Parathyroid adenoma (tissue), 2 donors: Measurements from ENCODE around the gene TP53INP2.

Source experiments
- H2AFZ ChIP-seq: fragments of 300-600 bp; sonication (generic); one replicate; pipeline ENCODE4 v1.7.0; 2017; ENCODE audit warnings: antibody characterized with exemption, mild to moderate bottlenecking
- H3K27ac ChIP-seq: fragments of 300-600 bp; sonication (generic); one replicate; pipeline ENCODE4 v1.7.0; 2017
- H3K27me3 ChIP-seq: fragments of 300-600 bp; sonication (generic); one replicate; pipeline ENCODE4 v1.7.0; 2017; ENCODE audit warnings: low read length; ENCODE audit not compliant: control insufficient read depth, insufficient read depth
- H3K36me3 ChIP-seq: fragments of 300-600 bp; sonication (generic); one replicate; pipeline ENCODE4 v1.7.0; 2017; ENCODE audit warnings: low read length; ENCODE audit not compliant: control insufficient read depth, insufficient read depth
- H3K4me1 ChIP-seq: fragments of 300-600 bp; sonication (generic); one replicate; pipeline ENCODE4 v1.7.0; 2017; ENCODE audit warnings: control low read depth
- H3K4me2 ChIP-seq: fragments of 300-600 bp; sonication (generic); one replicate; pipeline ENCODE4 v1.7.0; 2017; ENCODE audit warnings: low read length
- H3K4me3 ChIP-seq: fragments of 300-600 bp; sonication (generic); one replicate; pipeline ENCODE4 v1.7.0; 2017; ENCODE audit warnings: low read depth, low read length
- H3K79me2 ChIP-seq: fragments of 300-600 bp; sonication (generic); one replicate; pipeline ENCODE4 v1.7.0; 2017; ENCODE audit warnings: control low read depth
- H3K9ac ChIP-seq: fragments of 300-600 bp; sonication (generic); one replicate; pipeline ENCODE4 v1.7.0; 2017; ENCODE audit warnings: mild to moderate bottlenecking
- H3K9me3 ChIP-seq: fragments of 300-600 bp; sonication (generic); one replicate; pipeline ENCODE4 v1.7.0; 2017; ENCODE audit warnings: low read length; ENCODE audit not compliant: control insufficient read depth
- TF ChIP-seq, protein P1 (sequence below): fragments of 300-600 bp; sonication (generic); IDR thresholded peaks from one replicate; pipeline ENCODE4 v1.7.0; 2017; ENCODE audit warnings: antibody characterized with exemption, mild to moderate bottlenecking
- donor health status: primary hyperparathyroidism.

The TP53INP2 gene

DNA sequence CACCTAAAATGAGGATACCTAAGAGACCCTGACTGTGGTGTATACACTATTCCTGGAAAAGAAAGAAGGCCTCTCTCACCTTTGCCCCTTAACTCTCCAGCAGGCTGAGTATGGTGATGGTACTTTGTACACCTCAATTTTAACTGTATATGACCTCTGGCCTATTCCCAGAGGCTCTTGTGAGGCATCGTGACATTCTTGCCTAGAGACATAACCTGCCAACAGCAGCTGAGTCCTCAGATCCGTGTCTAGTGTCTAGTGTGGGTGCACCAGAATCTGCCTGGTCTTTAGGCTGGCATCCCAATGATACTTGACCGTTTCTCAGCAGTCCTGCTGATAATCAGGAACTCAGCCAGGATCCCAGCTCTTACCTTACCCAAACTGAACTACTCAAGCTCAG is 20.0 kb downstream of the TP53INP2 start:
- TF ChIP-seq, protein P1, sequence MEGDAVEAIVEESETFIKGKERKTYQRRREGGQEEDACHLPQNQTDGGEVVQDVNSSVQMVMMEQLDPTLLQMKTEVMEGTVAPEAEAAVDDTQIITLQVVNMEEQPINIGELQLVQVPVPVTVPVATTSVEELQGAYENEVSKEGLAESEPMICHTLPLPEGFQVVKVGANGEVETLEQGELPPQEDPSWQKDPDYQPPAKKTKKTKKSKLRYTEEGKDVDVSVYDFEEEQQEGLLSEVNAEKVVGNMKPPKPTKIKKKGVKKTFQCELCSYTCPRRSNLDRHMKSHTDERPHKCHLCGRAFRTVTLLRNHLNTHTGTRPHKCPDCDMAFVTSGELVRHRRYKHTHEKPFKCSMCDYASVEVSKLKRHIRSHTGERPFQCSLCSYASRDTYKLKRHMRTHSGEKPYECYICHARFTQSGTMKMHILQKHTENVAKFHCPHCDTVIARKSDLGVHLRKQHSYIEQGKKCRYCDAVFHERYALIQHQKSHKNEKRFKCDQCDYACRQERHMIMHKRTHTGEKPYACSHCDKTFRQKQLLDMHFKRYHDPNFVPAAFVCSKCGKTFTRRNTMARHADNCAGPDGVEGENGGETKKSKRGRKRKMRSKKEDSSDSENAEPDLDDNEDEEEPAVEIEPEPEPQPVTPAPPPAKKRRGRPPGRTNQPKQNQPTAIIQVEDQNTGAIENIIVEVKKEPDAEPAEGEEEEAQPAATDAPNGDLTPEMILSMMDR = no peak
- Histone ChIP-seq H3K9me3 (no peaks in the 10 kb centered on the region), H3K79me2 (no peaks in the 10 kb centered on the region), H3K4me3 (no peak overlapping the region), H3K36me3 (no peaks in the 10 kb centered on the region), H3K4me1 (no peaks in the 10 kb centered on the region), H3K4me2 (no peak overlapping the region), H3K27ac (no peak overlapping the region), H3K27me3 (no peaks in the 10 kb centered on the region), H3K9ac (no peak overlapping the region), H2AFZ (no peak overlapping the region)

DNA sequence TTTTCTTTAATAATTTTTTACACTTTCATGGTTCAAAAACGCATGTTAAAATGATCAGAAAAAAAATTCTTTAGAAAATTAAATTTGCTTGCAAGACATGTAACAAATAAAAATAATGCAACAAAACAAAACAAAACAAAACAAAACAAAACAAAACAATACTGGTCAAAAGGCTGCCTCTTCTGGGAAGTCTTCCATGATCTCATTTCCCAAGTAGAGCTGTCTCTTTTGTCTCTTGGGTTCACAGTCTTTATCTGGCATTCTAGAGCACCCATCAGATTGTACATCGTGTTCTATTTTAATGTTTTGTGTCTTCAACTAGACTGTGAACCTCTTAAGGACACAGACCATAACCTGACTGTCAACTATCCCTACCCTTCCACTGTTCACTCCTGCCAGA is 25.3 kb downstream of the TP53INP2 start:
- TF ChIP-seq, protein P1 = no peak
- Histone ChIP-seq H3K27ac (no peak overlapping the region), H3K36me3 (no peaks in the 10 kb centered on the region)

DNA sequence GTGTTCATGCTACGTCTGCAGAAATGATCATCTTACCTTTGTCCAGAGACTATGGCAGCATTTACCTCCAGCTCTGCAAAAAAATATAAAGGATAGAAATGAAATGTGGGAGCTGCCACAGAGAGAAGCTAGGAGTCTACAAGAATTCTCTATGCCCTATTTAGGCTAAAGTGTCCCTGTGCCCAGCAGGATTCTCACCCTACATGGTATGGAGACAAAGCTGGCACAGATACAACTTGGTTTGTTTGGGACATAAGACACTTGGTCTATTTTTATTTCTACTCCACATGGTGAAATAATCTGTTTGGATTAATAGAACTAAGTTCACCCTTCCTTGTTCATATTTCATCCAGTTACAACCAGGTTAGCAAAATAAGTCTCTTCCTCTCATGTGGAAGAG is 28.4 kb downstream of the TP53INP2 start:
- Histone ChIP-seq H3K36me3 (no peaks in the 10 kb centered on the region), H3K9me3 (no peaks in the 10 kb centered on the region), H3K4me2 (no peak overlapping the region), H3K4me1 (no peaks in the 10 kb centered on the region), H3K79me2 (no peaks in the 10 kb centered on the region), H2AFZ (no peak overlapping the region), H3K4me3 (no peak overlapping the region), H3K27ac (no peak overlapping the region), H3K27me3 (no peaks in the 10 kb centered on the region), H3K9ac (no peak overlapping the region)
- TF ChIP-seq, protein P1 = no peak

More for the DNA sequence above, 25.3 kb downstream of the TP53INP2 start:
- Histone ChIP-seq H2AFZ (no peak overlapping the region), H3K79me2 (no peaks in the 10 kb centered on the region), H3K27me3 (no peaks in the 10 kb centered on the region), H3K4me2 (no peak overlapping the region), H3K9me3 (no peaks in the 10 kb centered on the region), H3K4me1 (no peaks in the 10 kb centered on the region), H3K4me3 (no peak overlapping the region), H3K9ac (no peak overlapping the region)

DNA sequence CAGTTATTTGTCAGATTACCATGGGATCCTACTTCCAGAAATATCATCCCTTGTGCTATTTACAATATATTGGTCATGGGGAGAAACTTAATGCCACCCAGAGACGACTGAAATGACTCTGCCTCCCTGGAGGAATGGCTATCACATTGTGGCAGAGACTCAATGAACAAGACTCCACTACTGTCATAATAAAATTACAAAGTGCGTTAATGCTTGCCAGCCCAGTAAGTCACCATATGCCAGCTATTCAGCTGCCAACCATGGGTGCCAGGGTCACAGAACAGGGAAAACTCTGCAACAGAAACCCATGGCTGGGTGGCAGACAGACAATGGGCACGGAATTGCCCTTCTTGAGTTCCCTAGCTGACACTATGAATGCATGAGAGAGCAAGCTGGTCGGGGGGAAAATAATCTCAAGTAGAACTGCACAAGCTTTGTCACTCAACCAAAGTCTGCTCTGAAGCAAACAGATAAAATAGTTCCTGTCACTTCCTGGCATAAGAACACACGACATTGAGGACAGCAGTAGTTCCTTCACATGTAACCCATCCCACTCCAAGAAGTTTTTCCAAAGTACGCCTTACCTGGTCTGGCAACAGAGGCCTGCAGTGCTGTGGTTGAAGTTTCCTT is 32.1 kb downstream of the TP53INP2 start:
- Histone ChIP-seq H3K9ac (no peak overlapping the region), H3K79me2 (no peaks in the 10 kb centered on the region)

More for the DNA sequence above, 32.1 kb downstream of the TP53INP2 start:
- no peak overlapping the region for H2AFZ ChIP-seq
- no peaks in the 10 kb centered on the region for H3K4me1 ChIP-seq
- H3K4me3 ChIP-seq = no peak overlapping the region
- H3K27me3 ChIP-seq = no peaks in the 10 kb centered on the region
- no peak overlapping the region for H3K4me2 ChIP-seq
- no peak overlapping the region for H3K27ac ChIP-seq
- no peaks in the 10 kb centered on the region for H3K9me3 ChIP-seq
- H3K36me3 ChIP-seq = no peaks in the 10 kb centered on the region
- TF ChIP-seq, protein P1 = no peak
